Lower leg skin (tissue), 4 donors: Measurements from ENCODE around the gene JAK2. TPM values are rescaled to one million over a fixed set of nuclear protein-coding genes. Genes with fewer than 3 reads are reported as not detected.

Source experiments
- DNase-seq, 2 donors: peaks; one replicate each; pipeline ENCODE4 v3.0.0-alpha.2; 2019; ENCODE audit warnings: low spot score in 2 of 2
- H3K4me3 ChIP-seq: fragments of 200-600 bp; sonication (generic); 2 replicates; pipeline ENCODE4 v1.5.1; 2017; ENCODE audit warnings: mild to moderate bottlenecking, low read depth; ENCODE audit not compliant: poor library complexity, severe bottlenecking
- CTCF ChIP-seq, 3 donors: fragments of 450-650 bp; IDR thresholded peaks; one replicate each; pipeline ENCODE4 v1.5.1; 2016; ENCODE audit warnings: antibody characterized with exemption in 3 of 3, mild to moderate bottlenecking in 3 of 3, moderate library complexity in 2 of 3
- POLR2A ChIP-seq, 2 donors: fragments of 450-650 bp; IDR thresholded peaks; one replicate each; pipeline ENCODE4 v1.6.1; 2016 to 2017; ENCODE audit warnings: antibody characterized with exemption in 2 of 2, mild to moderate bottlenecking in 1 of 2, moderate library complexity in 1 of 2
- WGBS, 2 donors: methylation state at CpG; one replicate each; pipeline ENCODE4 v1.1.5; 2018; 5-methylcytosine and 5-hydroxymethylcytosine counted together
- intact Hi-C: fragments of 100-400 bp; cut with DNase I; formaldehyde crosslinking; loops from one replicate; pipeline ENCODE4 v1.15.0; 2023; ENCODE audit warnings: low total_unique reads
- total RNA-seq, 4 donors: library from RNA; depleted of rRNA; stranded (reverse); fragments of >200 nt; gene quantifications; one replicate each; pipeline ENCODE4 v1.1.0, GENCODE V29; 2016

Gene JAK2
- total RNA-seq, 4 donors from 2014 or later, result 24.1 to 46.2 (median 34.4) TPM

- no peak for TF ChIP-seq POLR2A (IDR thresholded peaks at IDR 0.05)
- no peak for DNase-seq
- no peak overlapping the region for H3K4me3 ChIP-seq
- intact Hi-C loops, result loop anchor here (10.0 kb wide), 1 partner anchor 60 kb away; no protein-coding TSS in a partner anchor
These were observed 20.5 kb upstream of the JAK2 start for GRCh38 chr9:4964540-4964939.

GRCh38 chr9:4965174-4965821 is 19.8 kb upstream of the JAK2 start:
- TF ChIP-seq CTCF (IDR thresholded peaks at IDR 0.05) (no peak), POLR2A (IDR thresholded peaks at IDR 0.05) (no peak)
- no peak for DNase-seq
- intact Hi-C loops, result loop anchor here (10.0 kb wide), 1 partner anchor 60 kb away; no protein-coding TSS in a partner anchor
- no peak overlapping the region for H3K4me3 ChIP-seq
- WGBS, 2 donors, result 79 to 86% methylated on average over 2 of the region's 2 CpGs

GRCh38 chr9:4967523-4967922 is 17.5 kb upstream of the JAK2 start:
- TF ChIP-seq POLR2A (IDR thresholded peaks at IDR 0.05), result no peak
- no peak for TF ChIP-seq CTCF (IDR thresholded peaks at IDR 0.05)
- no peak for DNase-seq
- intact Hi-C loops, result loop anchor here (10.0 kb wide), 1 partner anchor 63 kb away; no protein-coding TSS in a partner anchor
- no peak overlapping the region for H3K4me3 ChIP-seq
- 67 to 69% methylated on average over 3 of the region's 3 CpGs for WGBS, 2 donors

GRCh38 chr9:4969130-4969529 is 15.9 kb upstream of the JAK2 start:
- intact Hi-C loops, result loop anchor here (10.0 kb wide), 1 partner anchor 64 kb away; no protein-coding TSS in a partner anchor
- TF ChIP-seq POLR2A (IDR thresholded peaks at IDR 0.05) (no peak), CTCF (IDR thresholded peaks at IDR 0.05) (no peak)
- DNase-seq, result no peak
- WGBS, 2 donors, result 83 to 89% methylated on average over 1 of the region's 1 CpG
- no peak overlapping the region for H3K4me3 ChIP-seq

- intact Hi-C loops, result no loop called here
- H3K4me3 ChIP-seq, result no peak overlapping the region
- WGBS, 2 donors, result 71 to 75% methylated on average over 8 of the region's 8 CpGs
- no peak for DNase-seq
- TF ChIP-seq CTCF (IDR thresholded peaks at IDR 0.05) (no peak), POLR2A (IDR thresholded peaks at IDR 0.05) (no peak)
These were observed 14.0 kb upstream of the JAK2 start for GRCh38 chr9:4970970-4971641.

GRCh38 chr9:4973246-4973645 is 11.8 kb upstream of the JAK2 start:
- DNase-seq, result no peak
- TF ChIP-seq CTCF (IDR thresholded peaks at IDR 0.05) (no peak), POLR2A (IDR thresholded peaks at IDR 0.05) (no peak)
- no peak overlapping the region for H3K4me3 ChIP-seq
- intact Hi-C loops, result no loop called here
- 61 to 70% methylated on average over 1 of the region's 1 CpG for WGBS, 2 donors
